Panc1 (cell line): ENCODE results near the gene TULP4. TPM values are rescaled to one million over a fixed set of nuclear protein-coding genes. Genes with fewer than 3 reads are reported as not detected.

Experiments
- ATAC-seq: fragments of 200-7000 bp; cut with Tn5 transposase; 2 replicates; pipeline ENCODE4 v1.9.1; 2020; ENCODE audit warnings: mild to moderate bottlenecking, moderate library complexity
- BruUV-seq: library from RNA; stranded (reverse); fragments of 400-500 nt; replicated peaks from 2 replicates; lab custom pipeline; 2021; lab: Mats Ljungman, UMichigan
- CTCF ChIA-PET: fragments of 300-600 bp; sonication (Branson Sonifier 250); formaldehyde crosslinking; loops from one replicate; lab custom pipeline; 2022; ENCODE audit warnings: antibody characterized with exemption; lab: Charles Lee
- POLR2A ChIA-PET: fragments of 300-600 bp; sonication (Branson Sonifier 250); formaldehyde crosslinking; loops from one replicate; lab custom pipeline; 2022; ENCODE audit warnings: antibody characterized with exemption; lab: Charles Lee
- DNase-seq: peaks from one replicate; pipeline ENCODE4 v3.0.0-alpha.2; 2010; ENCODE audit warnings: low read depth, low spot score
- H3K27ac ChIP-seq: 2 replicates; pipeline ENCODE4 v1.5.1; 2011; ENCODE audit warnings: mild to moderate bottlenecking, low read length, inconsistent platforms
- H3K27me3 ChIP-seq: fragments of 200-500 bp; sonication (Bioruptor generic); 2 replicates; pipeline ENCODE4 v1.6.0; 2014; ENCODE audit warnings: low read length, inconsistent platforms; ENCODE audit not compliant: control insufficient read depth, insufficient read depth
- H3K36me3 ChIP-seq: fragments of 200-500 bp; sonication (Bioruptor generic); 2 replicates; pipeline ENCODE4 v1.5.1; 2014; ENCODE audit warnings: inconsistent platforms, mild to moderate bottlenecking, low read length, moderate library complexity; ENCODE audit not compliant: control insufficient read depth, insufficient read depth
- H3K4me1 ChIP-seq: 2 replicates; pipeline ENCODE4 v1.5.1; 2011; ENCODE audit warnings: inconsistent platforms, mild to moderate bottlenecking, low read length, moderate library complexity; ENCODE audit not compliant: control insufficient read depth, insufficient read depth
- H3K4me3 ChIP-seq, 2 experiments: 2 replicates each; pipeline ENCODE4 v1.5.1; 2011 to 2012; ENCODE audit warnings: low read depth in 2 of 2, low read length in 2 of 2, mild to moderate bottlenecking in 2 of 2, inconsistent platforms in 1 of 2, moderate library complexity in 1 of 2
- H3K9me3 ChIP-seq: fragments of 200-500 bp; sonication (Bioruptor generic); 2 replicates; pipeline ENCODE4 v1.5.1; 2014; ENCODE audit warnings: low read depth, mild to moderate bottlenecking, inconsistent platforms, low read length, moderate library complexity; ENCODE audit not compliant: control insufficient read depth, insufficient read depth
- POLR2AphosphoS5 ChIP-seq: IDR thresholded peaks from 2 replicates; pipeline ENCODE4 v1.6.1; 2012; ENCODE audit warnings: mild to moderate bottlenecking, low read depth, low read length, moderate library complexity
- SIN3A ChIP-seq: IDR thresholded peaks from 2 replicates; pipeline ENCODE4 v1.6.1; 2012; ENCODE audit warnings: low read depth, mild to moderate bottlenecking, low read length, moderate library complexity, borderline replicate concordance; ENCODE audit not compliant: insufficient read depth
- TCF7L2 ChIP-seq: IDR thresholded peaks from 2 replicates; pipeline ENCODE4 v1.6.1; 2011; ENCODE audit warnings: mild to moderate bottlenecking, low read depth, low read length, inconsistent platforms
- in situ Hi-C: cut with HindIII; loops from 2 replicates; pipeline ENCODE4 v1.10.0; 2016; ENCODE audit warnings: low sequenced_read_pairs, low pct_unique_long_range_greater_than_20kb
- intact Hi-C: fragments of 100-400 bp; cut with micrococcal nuclease; formaldehyde crosslinking; loops from one replicate; pipeline ENCODE4 v1.10.0; 2022; ENCODE audit not compliant: unreplicated experiment
- total RNA-seq: library from RNA; stranded (reverse); gene quantifications from one replicate; pipeline ENCODE4 v1.2.1, GENCODE V29; 2021; ENCODE audit not compliant: unreplicated experiment
- TF ChIP-seq, protein P1 (sequence below): fragments of 450-650 bp; IDR thresholded peaks from 2 replicates; pipeline ENCODE4 v1.5.1; 2017; ENCODE audit warnings: mild to moderate bottlenecking
- TF ChIP-seq, protein P2 (sequence below), 2 experiments: IDR thresholded peaks; 2 replicates each; pipeline ENCODE4 v1.6.1; 2011 to 2012; ENCODE audit warnings: low read depth in 2 of 2, control low read depth in 1 of 2, low read length in 1 of 2, mild to moderate bottlenecking in 1 of 2, moderate library complexity in 1 of 2; ENCODE audit not compliant: insufficient read depth in 1 of 2

TULP4 gene
- total RNA-seq, 1 experiment from 2014 or later = 105 TPM

DNA sequence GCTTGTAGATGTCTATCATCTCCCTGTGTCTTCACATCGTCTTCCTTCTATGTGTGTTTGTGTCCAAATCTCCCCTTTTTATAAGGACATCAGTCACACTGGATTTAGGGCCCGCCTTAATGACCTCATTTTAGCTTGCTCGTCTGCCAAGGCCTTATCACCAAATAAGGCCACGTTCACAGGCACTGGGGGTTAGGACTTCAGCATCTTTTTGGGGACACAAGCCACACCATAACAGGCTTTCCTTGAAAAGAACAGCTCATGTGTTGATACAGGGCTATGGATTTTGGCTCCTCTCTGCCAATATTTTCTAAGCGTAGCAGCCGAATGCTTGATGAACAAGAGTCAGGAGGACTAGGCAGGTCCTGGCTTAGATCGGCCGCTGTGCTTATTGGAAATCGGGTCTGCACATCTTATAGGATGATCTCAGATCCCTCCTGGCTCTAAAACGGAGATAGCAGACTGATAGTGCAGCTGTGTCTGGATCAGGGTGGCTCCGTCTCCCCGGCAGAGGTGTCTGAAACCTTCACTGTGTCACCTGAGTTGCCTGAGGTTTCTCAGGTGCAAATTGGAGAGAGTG is 231.4 kb downstream of the TULP4 start:
- peaks cover 3% of the 10 kb centered on the region; the same call in 1 of the 2 replicates for H3K4me1 ChIP-seq
- H3K36me3 ChIP-seq = no peaks in the 10 kb centered on the region
- BruUV-seq = no TSS peak
- H3K9me3 ChIP-seq = no peaks in the 10 kb centered on the region
- no peak for DNase-seq
- in situ Hi-C loops (no loop called here), intact Hi-C loops (no loop called here)
- ChIA-PET CTCF (no interaction called here), POLR2A (interaction anchor here (0.6 kb wide), 1 partner anchor 359 kb away, joined by 3 read pairs; no protein-coding TSS in a partner anchor)
- ATAC-seq = no peak
- no peak overlapping the region for H3K4me3 ChIP-seq
- no peaks in the 10 kb centered on the region for H3K27me3 ChIP-seq
- no peak for TF ChIP-seq SIN3A
- TF ChIP-seq, protein P1, sequence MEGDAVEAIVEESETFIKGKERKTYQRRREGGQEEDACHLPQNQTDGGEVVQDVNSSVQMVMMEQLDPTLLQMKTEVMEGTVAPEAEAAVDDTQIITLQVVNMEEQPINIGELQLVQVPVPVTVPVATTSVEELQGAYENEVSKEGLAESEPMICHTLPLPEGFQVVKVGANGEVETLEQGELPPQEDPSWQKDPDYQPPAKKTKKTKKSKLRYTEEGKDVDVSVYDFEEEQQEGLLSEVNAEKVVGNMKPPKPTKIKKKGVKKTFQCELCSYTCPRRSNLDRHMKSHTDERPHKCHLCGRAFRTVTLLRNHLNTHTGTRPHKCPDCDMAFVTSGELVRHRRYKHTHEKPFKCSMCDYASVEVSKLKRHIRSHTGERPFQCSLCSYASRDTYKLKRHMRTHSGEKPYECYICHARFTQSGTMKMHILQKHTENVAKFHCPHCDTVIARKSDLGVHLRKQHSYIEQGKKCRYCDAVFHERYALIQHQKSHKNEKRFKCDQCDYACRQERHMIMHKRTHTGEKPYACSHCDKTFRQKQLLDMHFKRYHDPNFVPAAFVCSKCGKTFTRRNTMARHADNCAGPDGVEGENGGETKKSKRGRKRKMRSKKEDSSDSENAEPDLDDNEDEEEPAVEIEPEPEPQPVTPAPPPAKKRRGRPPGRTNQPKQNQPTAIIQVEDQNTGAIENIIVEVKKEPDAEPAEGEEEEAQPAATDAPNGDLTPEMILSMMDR = no peak
- TF ChIP-seq, protein P2, sequence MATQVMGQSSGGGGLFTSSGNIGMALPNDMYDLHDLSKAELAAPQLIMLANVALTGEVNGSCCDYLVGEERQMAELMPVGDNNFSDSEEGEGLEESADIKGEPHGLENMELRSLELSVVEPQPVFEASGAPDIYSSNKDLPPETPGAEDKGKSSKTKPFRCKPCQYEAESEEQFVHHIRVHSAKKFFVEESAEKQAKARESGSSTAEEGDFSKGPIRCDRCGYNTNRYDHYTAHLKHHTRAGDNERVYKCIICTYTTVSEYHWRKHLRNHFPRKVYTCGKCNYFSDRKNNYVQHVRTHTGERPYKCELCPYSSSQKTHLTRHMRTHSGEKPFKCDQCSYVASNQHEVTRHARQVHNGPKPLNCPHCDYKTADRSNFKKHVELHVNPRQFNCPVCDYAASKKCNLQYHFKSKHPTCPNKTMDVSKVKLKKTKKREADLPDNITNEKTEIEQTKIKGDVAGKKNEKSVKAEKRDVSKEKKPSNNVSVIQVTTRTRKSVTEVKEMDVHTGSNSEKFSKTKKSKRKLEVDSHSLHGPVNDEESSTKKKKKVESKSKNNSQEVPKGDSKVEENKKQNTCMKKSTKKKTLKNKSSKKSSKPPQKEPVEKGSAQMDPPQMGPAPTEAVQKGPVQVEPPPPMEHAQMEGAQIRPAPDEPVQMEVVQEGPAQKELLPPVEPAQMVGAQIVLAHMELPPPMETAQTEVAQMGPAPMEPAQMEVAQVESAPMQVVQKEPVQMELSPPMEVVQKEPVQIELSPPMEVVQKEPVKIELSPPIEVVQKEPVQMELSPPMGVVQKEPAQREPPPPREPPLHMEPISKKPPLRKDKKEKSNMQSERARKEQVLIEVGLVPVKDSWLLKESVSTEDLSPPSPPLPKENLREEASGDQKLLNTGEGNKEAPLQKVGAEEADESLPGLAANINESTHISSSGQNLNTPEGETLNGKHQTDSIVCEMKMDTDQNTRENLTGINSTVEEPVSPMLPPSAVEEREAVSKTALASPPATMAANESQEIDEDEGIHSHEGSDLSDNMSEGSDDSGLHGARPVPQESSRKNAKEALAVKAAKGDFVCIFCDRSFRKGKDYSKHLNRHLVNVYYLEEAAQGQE (IDR thresholded peaks at IDR 0.05; ENCODE audit: insufficient read depth in 1 of 2, low read depth in 2 of 2, low read length in 1 of 2) = no peak
- H3K27ac ChIP-seq = no peak overlapping the region

DNA sequence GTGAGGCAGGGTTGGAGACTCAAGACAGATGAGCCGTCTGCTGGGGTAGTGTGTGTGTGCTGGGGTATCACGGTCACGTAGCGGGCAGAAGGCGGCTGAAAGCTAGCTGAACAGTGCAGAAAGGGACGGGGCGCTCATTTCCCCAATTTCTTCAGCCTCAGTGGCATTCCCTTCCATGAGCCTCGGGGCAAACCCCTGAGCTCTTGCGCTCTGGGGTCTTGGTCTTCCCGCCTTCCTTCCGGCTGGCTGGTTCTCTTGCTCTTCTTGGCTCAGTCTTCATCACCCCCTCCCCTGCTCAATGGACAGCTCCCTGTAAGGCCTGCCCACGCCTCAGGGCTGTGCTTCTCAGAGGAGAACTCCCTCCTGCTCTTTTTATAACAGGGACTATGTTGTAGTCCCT is 232.2 kb downstream of the TULP4 start:
- ATAC-seq (peak; percentile 49; the same call in 1 of the 2 replicates), DNase-seq (no peak)
- Histone ChIP-seq H3K36me3 (no peaks in the 10 kb centered on the region), H3K4me1 (peaks cover 3% of the 10 kb centered on the region; the same call in 1 of the 2 replicates), H3K27me3 (no peaks in the 10 kb centered on the region), H3K9me3 (no peaks in the 10 kb centered on the region), H3K27ac (no peak overlapping the region), H3K4me3 (no peak overlapping the region)
- intact Hi-C loops = no loop called here
- BruUV-seq = no TSS peak
- ChIA-PET POLR2A (no interaction called here), CTCF (no interaction called here)
- in situ Hi-C loops = no loop called here
- TF ChIP-seq SIN3A (no peak), TCF7L2 (no peak), POLR2AphosphoS5 (no peak)
- TF ChIP-seq, protein P2 (IDR thresholded peaks at IDR 0.05; ENCODE audit: insufficient read depth in 1 of 2, low read depth in 2 of 2, low read length in 1 of 2) = no peak
- TF ChIP-seq, protein P1 = no peak
